HepG2 (cell line): Measurements from ENCODE around the gene CD276. TPM values are rescaled to one million over a fixed set of nuclear protein-coding genes. Genes with fewer than 3 reads are reported as not detected.
"Not testable (repeated sequence)": the region's sequence is repeated elsewhere in the genome, so short reads cannot be mapped to it uniquely, and the experiment has no call there.

ENCODE experiments used
- ATAC-seq: fragments of 200-7000 bp; cut with Tn5 transposase; 3 replicates; pipeline ENCODE4 v1.9.1; 2020; ENCODE audit warnings: mild to moderate bottlenecking, moderate library complexity
- BruUV-seq: library from RNA; stranded (reverse); fragments of 400-500 nt; replicated peaks from 2 replicates; lab custom pipeline; 2021; lab: Mats Ljungman, UMichigan
- CTCF ChIA-PET: fragments of 300-600 bp; formaldehyde crosslinking; extraction: SDS; loops from one replicate; lab custom pipeline; 2021; ENCODE audit warnings: low total read pairs, inconsistent platforms, low intra/inter-chr PET ratio; lab: Yijun Ruan, JAX
- POLR2A ChIA-PET: fragments of 350-600 bp; sonication (Branson Sonifier 250); formaldehyde crosslinking; loops from one replicate; lab custom pipeline; 2020; ENCODE audit warnings: antibody characterized with exemption, inconsistent platforms; lab: Yijun Ruan, JAX
- DNase-seq: peaks from one replicate; pipeline ENCODE4 v3.0.0-alpha.2; 2015; ENCODE audit warnings: low spot score
- FAIRE-seq: peaks from 3 replicates; lab custom pipeline; 2011; peaks lifted over from hg19 to GRCh38; lab: Jason Lieb, UNC
- H2AFZ ChIP-seq: one replicate; pipeline ENCODE4 v1.6.1; 2011; ENCODE audit warnings: low read length, inconsistent platforms
- H3K27ac ChIP-seq: fragments of 300-600 bp; 3 replicates; pipeline ENCODE4 v1.8.0; 2011; ENCODE audit warnings: mixed run types, mild to moderate bottlenecking, mixed read lengths, low read length, inconsistent platforms; ENCODE audit not compliant: insufficient read depth; ENCODE audit errors: extremely low read length
- H3K27me3 ChIP-seq, 2 experiments: fragments of 200-600 bp in 1 of 2; 2 replicates in 1 of 2; 3 replicates in 1 of 2; pipeline versions ENCODE4 v1.6.0 to v1.8.0; 2011; ENCODE audit warnings: low read length in 2 of 2, mild to moderate bottlenecking in 2 of 2, moderate library complexity in 2 of 2, inconsistent platforms in 1 of 2; ENCODE audit not compliant: insufficient read depth in 2 of 2, control insufficient read depth in 1 of 2
- H3K36me3 ChIP-seq, 2 experiments: fragments of 200-600 bp in 1 of 2; replicated peaks in 1 of 2; 2 replicates in 1 of 2; 3 replicates in 1 of 2; pipeline versions ENCODE4 v1.5.1 to v1.8.0; 2011; ENCODE audit warnings: low read length in 2 of 2, inconsistent platforms in 1 of 2; ENCODE audit not compliant: insufficient read depth in 2 of 2, control insufficient read depth in 1 of 2
- H3K4me1 ChIP-seq: 2 replicates; pipeline ENCODE4 v1.5.1; 2012; ENCODE audit warnings: low read length, inconsistent platforms; ENCODE audit not compliant: insufficient read depth
- H3K4me2 ChIP-seq: 2 replicates; pipeline ENCODE4 v1.6.0; 2011; ENCODE audit warnings: low read depth, low read length, inconsistent platforms
- H3K4me3 ChIP-seq, 3 experiments: fragments of 200-600 bp in 1 of 3; sonication (generic), shearing (Covaris generic) in 1 of 3; replicated peaks in 1 of 3; 2 replicates each; pipeline ENCODE4 v1.5.1; 2011 to 2016; ENCODE audit warnings: low read length in 3 of 3, inconsistent platforms in 2 of 3, low read depth in 2 of 3, mild to moderate bottlenecking in 2 of 3, control low read depth in 1 of 3, mixed read lengths in 1 of 3; ENCODE audit not compliant: insufficient read depth in 1 of 3
- H3K79me2 ChIP-seq: one replicate; pipeline ENCODE4 v1.6.1; 2011; ENCODE audit warnings: low read length, inconsistent platforms; ENCODE audit not compliant: insufficient read depth
- H3K9ac ChIP-seq: 2 replicates; pipeline ENCODE4 v1.6.0; 2011; ENCODE audit warnings: mild to moderate bottlenecking, low read depth, low read length, inconsistent platforms; ENCODE audit not compliant: insufficient read depth
- H3K9me3 ChIP-seq: 2 replicates; pipeline ENCODE4 v1.5.1; 2012; ENCODE audit warnings: mild to moderate bottlenecking, low read length
- H4K20me1 ChIP-seq: 2 replicates; pipeline ENCODE4 v1.6.0; 2011; ENCODE audit warnings: inconsistent platforms, mild to moderate bottlenecking, low read length, moderate library complexity; ENCODE audit not compliant: insufficient read depth
- MAFF ChIP-seq: IDR thresholded peaks from 2 replicates; pipeline ENCODE4 v1.6.1; 2011; ENCODE audit warnings: low read depth, low read length, improper control_type of control experiment
- MAFK ChIP-seq, 2 experiments: IDR thresholded peaks in 1 of 2; conservative IDR thresholded peaks in 1 of 2; 2 replicates each; pipeline ENCODE4 v1.6.1; 2011; ENCODE audit warnings: improper control_type of control experiment in 2 of 2, low read length in 2 of 2
- TFAP4 ChIP-seq: sonication (generic); IDR thresholded peaks from 2 replicates; pipeline ENCODE4 v1.6.1; 2016; ENCODE audit warnings: low read depth, borderline replicate concordance
- ZNF160 ChIP-seq: sonication (generic); formaldehyde crosslinking; IDR thresholded peaks from 2 replicates; pipeline ENCODE4 v1.8.0; 2022; ENCODE audit warnings: mild to moderate bottlenecking, inconsistent platforms, missing genetic modification reagents
- WGBS: methylation state at CpG from one replicate; pipeline ENCODE4 v1.1.6; 2017; ENCODE audit warnings: low lambda C conversion rate; 5-methylcytosine and 5-hydroxymethylcytosine counted together
- in situ Hi-C: cut with HindIII; loops from 2 replicates; pipeline ENCODE4 v1.10.0; 2017; ENCODE audit warnings: low pct_unique_long_range_greater_than_20kb; ENCODE audit not compliant: extremely low pct_ligation_motif_present
- intact Hi-C: fragments of 100-400 bp; cut with micrococcal nuclease; formaldehyde crosslinking; loops from one replicate; pipeline ENCODE4 v1.10.0; 2022; ENCODE audit not compliant: unreplicated experiment
- polyA plus RNA-seq, 8 experiments: library from polyadenylated mRNA; depleted of rRNA in 3 of 8; stranded (reverse) in 7 of 8; unstranded in 1 of 8; fragments of >200 nt; fragmentation: Illumina TruSeq in 4 of 8; extraction: Trizol in 4 of 8; gene quantifications; 2 replicates each; pipeline versions ENCODE4 v1.2.1 to v1.2.3, GENCODE V29; 2011 to 2016; ENCODE audit warnings: low read depth in 4 of 8, missing spikeins in 1 of 8, mixed read lengths in 1 of 8; ENCODE audit not compliant: insufficient read depth in 1 of 8
- total RNA-seq, 5 experiments: library from RNA; depleted of rRNA; stranded (reverse); fragments of >200 nt; fragmentation: Illumina TruSeq; extraction: Trizol; gene quantifications; 2 replicates each; pipeline ENCODE4 v1.2.3, GENCODE V29; 2016; ENCODE audit warnings: low read depth in 1 of 5

CD276 gene
- total and polyA plus RNA-seq, 2 of the 13 experiments (the other 11 are each of a cell fraction or from before 2014, with no cell fraction given): 24.6 to 55.2 TPM

GRCh38 chr15:73637527-73637926, 46.7 kb upstream of the CD276 start:
- Histone ChIP-seq H3K79me2 (peaks cover 2% of the 10 kb centered on the region), H2AFZ (no peak overlapping the region), H3K36me3 (no peaks in the 10 kb centered on the region), H3K27ac (no peak overlapping the region), H3K4me3 (no peak overlapping the region), H3K27me3 (peaks cover 0 to 7% of the 10 kb centered on the region in 2 experiments; a peak in 1 of 5 replicates), H3K9me3 (no peaks in the 10 kb centered on the region), H3K4me1 (peaks cover 36% of the 10 kb centered on the region), H4K20me1 (no peaks in the 10 kb centered on the region), H3K9ac (no peak overlapping the region), H3K4me2 (no peak overlapping the region)
- BruUV-seq: no TSS peak
- intact Hi-C loops: loop anchor here (5.0 kb wide), 2 partner anchors 50 to 65 kb away; no protein-coding TSS in a partner anchor
- POLR2A ChIA-PET: no interaction called here
- in situ Hi-C loops: loop anchor here (5.0 kb wide), 1 partner anchor 75 kb away; no protein-coding TSS in a partner anchor
- ATAC-seq: no peak
- 2% methylated on average over 2 of the region's 2 CpGs for WGBS
- DNase-seq: no peak
- no peak for TF ChIP-seq ZNF160
- peak; percentile 39; the same call in 1 of the 2 replicates for TF ChIP-seq MAFF
- TF ChIP-seq TFAP4: no peak
- peak; percentile 33 to 63; a peak in 3 of 4 replicates for TF ChIP-seq MAFK (conservative IDR thresholded peaks at IDR 0.05 in 1 of 2, IDR thresholded peaks at IDR 0.05 in 1 of 2; ENCODE audit: low read length in 2 of 2)
- CTCF ChIA-PET: interaction anchor here (1.0 to 2.2 kb wide), 3 partner anchors 40 to 77 kb away, joined by 4 to 25 read pairs (median 7); no protein-coding TSS in a partner anchor
- no peak for FAIRE-seq

GRCh38 chr15:73639464-73639863, 44.7 kb upstream of the CD276 start:
- H3K4me2 ChIP-seq, ATAC-seq, H3K27ac ChIP-seq, BruUV-seq, H3K4me3 ChIP-seq, CTCF ChIA-PET, H3K9me3 ChIP-seq, FAIRE-seq, H3K27me3 ChIP-seq, H3K9ac ChIP-seq, POLR2A ChIA-PET, H4K20me1 ChIP-seq, H3K36me3 ChIP-seq, H2AFZ ChIP-seq, DNase-seq, H3K79me2 ChIP-seq: not testable (repeated sequence)
- peaks cover 26% of the 10 kb centered on the region for H3K4me1 ChIP-seq
- in situ Hi-C loops: loop anchor here (5.0 kb wide), 1 partner anchor 77 kb away; no protein-coding TSS in a partner anchor
- WGBS: 7% methylated on average over 1 of the region's 5 CpGs
- intact Hi-C loops: loop anchor here (5.0 kb wide), 2 partner anchors 48 to 63 kb away; no protein-coding TSS in a partner anchor
